DND-41 (cell line): ENCODE measurements around the gene PPP1R1B.

Experiments used
- CTCF ChIP-seq: IDR thresholded peaks from 2 replicates; pipeline ENCODE4 v1.5.1; 2012; ENCODE audit warnings: borderline replicate concordance, low read length, moderate library complexity, mild to moderate bottlenecking; ENCODE audit not compliant: poor library complexity, severe bottlenecking; ENCODE audit errors: extremely low read depth
- EZH2 ChIP-seq: IDR thresholded peaks from 3 replicates; pipeline ENCODE4 v1.6.1; 2012; ENCODE audit warnings: borderline replicate concordance, low read depth, mild to moderate bottlenecking, moderate library complexity, low read length, inconsistent platforms; ENCODE audit not compliant: severe bottlenecking

- no peak for TF ChIP-seq CTCF
- TF ChIP-seq EZH2, result no peak
Observed at GRCh38 chr17:39660011-39660360, 33.2 kb downstream of the PPP1R1B start.
